Measurements from ENCODE around the gene ATP7B. TPM values are rescaled to one million over a fixed set of nuclear protein-coding genes. Genes with fewer than 3 reads are reported as not detected.

ATP7B gene
- total RNA-seq, 1 donor from 2014 or later, result 59.4 TPM

GRCh38 chr13:51976423-51976822 lies 34.8 kb downstream of the ATP7B start:
- no peaks in the 10 kb centered on the region for H3K9me3 Mint-ChIP-seq (ENCODE audit: low read depth)
- H3K4me3 Mint-ChIP-seq (ENCODE audit: low read depth), result no peak overlapping the region
- no peaks in the 10 kb centered on the region for H3K27me3 Mint-ChIP-seq
- TF ChIP-seq, protein P1, sequence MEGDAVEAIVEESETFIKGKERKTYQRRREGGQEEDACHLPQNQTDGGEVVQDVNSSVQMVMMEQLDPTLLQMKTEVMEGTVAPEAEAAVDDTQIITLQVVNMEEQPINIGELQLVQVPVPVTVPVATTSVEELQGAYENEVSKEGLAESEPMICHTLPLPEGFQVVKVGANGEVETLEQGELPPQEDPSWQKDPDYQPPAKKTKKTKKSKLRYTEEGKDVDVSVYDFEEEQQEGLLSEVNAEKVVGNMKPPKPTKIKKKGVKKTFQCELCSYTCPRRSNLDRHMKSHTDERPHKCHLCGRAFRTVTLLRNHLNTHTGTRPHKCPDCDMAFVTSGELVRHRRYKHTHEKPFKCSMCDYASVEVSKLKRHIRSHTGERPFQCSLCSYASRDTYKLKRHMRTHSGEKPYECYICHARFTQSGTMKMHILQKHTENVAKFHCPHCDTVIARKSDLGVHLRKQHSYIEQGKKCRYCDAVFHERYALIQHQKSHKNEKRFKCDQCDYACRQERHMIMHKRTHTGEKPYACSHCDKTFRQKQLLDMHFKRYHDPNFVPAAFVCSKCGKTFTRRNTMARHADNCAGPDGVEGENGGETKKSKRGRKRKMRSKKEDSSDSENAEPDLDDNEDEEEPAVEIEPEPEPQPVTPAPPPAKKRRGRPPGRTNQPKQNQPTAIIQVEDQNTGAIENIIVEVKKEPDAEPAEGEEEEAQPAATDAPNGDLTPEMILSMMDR (IDR thresholded peaks at IDR 0.05; ENCODE audit: unreplicated experiment), result no peak
- peaks cover 30% of the 10 kb centered on the region for H3K4me1 Mint-ChIP-seq (ENCODE audit: low read depth)
- H3K36me3 Mint-ChIP-seq (ENCODE audit: insufficient read depth), result peaks cover 16% of the 10 kb centered on the region
- no peak overlapping the region for H3K27ac Mint-ChIP-seq
- DNase-seq (ENCODE audit: low spot score, unreplicated experiment), result no peak

- no peaks in the 10 kb centered on the region for H3K9me3 Mint-ChIP-seq (ENCODE audit: low read depth)
- H3K27me3 Mint-ChIP-seq, result no peaks in the 10 kb centered on the region
- peaks cover 27% of the 10 kb centered on the region for H3K4me1 Mint-ChIP-seq (ENCODE audit: low read depth)
- TF ChIP-seq, protein P1 (IDR thresholded peaks at IDR 0.05; ENCODE audit: unreplicated experiment), result no peak
- no peak overlapping the region for H3K4me3 Mint-ChIP-seq (ENCODE audit: low read depth)
- H3K27ac Mint-ChIP-seq, result no peak overlapping the region
- no peak for DNase-seq (ENCODE audit: low spot score, unreplicated experiment)
- H3K36me3 Mint-ChIP-seq (ENCODE audit: insufficient read depth), result peaks cover 18% of the 10 kb centered on the region
Observed at GRCh38 chr13:51974482-51974881, 36.8 kb downstream of the ATP7B start.

DNA sequence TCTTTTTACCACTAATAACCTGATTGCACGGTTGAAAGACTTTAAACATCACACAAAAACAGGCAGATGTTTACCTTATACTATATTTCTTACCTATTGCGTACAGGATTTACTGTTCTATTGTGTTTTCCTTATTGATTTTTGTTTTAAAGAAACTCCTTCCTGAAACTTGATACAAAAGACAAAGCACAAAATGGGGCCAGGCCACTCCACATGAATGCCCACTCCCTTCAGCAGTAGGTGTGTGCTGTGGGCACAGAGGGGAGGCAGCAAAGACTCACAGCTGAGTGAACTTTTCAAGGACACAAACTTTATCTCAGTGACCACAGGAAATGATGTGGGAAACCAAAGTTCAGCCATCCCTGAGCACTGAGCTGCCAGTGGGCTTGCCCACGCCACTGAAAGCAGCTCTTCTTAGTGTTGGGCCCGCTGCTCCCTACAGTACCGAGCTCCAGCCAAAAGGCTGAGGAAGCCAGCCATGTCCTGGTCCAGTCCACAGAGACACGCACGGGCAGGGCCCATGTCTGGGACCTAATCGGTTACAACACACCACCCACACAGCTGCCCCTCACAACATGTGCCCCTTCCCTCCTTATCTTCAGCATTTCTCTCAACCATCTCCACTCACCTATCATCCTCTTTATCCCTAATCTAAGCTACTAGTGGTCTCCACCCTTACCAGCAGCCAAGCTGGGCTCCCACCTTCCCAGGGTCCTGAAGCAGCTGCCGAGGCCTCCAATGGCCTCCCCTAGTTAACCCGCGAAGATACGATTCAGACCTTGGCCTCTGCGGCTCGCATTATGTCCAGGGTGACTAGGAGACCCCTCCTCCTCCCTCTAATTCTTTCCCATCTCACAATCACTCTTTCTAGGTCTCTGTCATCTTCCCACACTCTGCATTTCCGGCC lies 39.5 kb downstream of the ATP7B start:
- Mint-ChIP-seq H3K4me3 (ENCODE audit: low read depth) (no peak overlapping the region), H3K4me1 (ENCODE audit: low read depth) (peaks cover 28% of the 10 kb centered on the region), H3K27me3 (no peaks in the 10 kb centered on the region), H3K9me3 (ENCODE audit: low read depth) (no peaks in the 10 kb centered on the region), H3K36me3 (ENCODE audit: insufficient read depth) (peaks cover 26% of the 10 kb centered on the region), H3K27ac (peak overlapping the region; percentile 90)
- no peak for DNase-seq (ENCODE audit: low spot score, unreplicated experiment)
- TF ChIP-seq, protein P1 (IDR thresholded peaks at IDR 0.05; ENCODE audit: unreplicated experiment), result no peak

- peaks cover 32% of the 10 kb centered on the region for H3K36me3 Mint-ChIP-seq (ENCODE audit: insufficient read depth)
- H3K27me3 Mint-ChIP-seq, result no peaks in the 10 kb centered on the region
- no peaks in the 10 kb centered on the region for H3K9me3 Mint-ChIP-seq (ENCODE audit: low read depth)
- no peak overlapping the region for H3K4me3 Mint-ChIP-seq (ENCODE audit: low read depth)
- H3K27ac Mint-ChIP-seq, result no peak overlapping the region
- TF ChIP-seq, protein P1 (IDR thresholded peaks at IDR 0.05; ENCODE audit: unreplicated experiment), result no peak
- no peak for DNase-seq (ENCODE audit: low spot score, unreplicated experiment)
- peaks cover 28% of the 10 kb centered on the region for H3K4me1 Mint-ChIP-seq (ENCODE audit: low read depth)
Observed at GRCh38 chr13:51970349-51970748, 40.9 kb downstream of the ATP7B start.

GRCh38 chr13:51967482-51968446 lies 43.5 kb downstream of the ATP7B start:
- Mint-ChIP-seq H3K27ac (peak overlapping the region; percentile 14), H3K4me1 (ENCODE audit: low read depth) (peaks cover 28% of the 10 kb centered on the region), H3K4me3 (ENCODE audit: low read depth) (no peak overlapping the region), H3K27me3 (no peaks in the 10 kb centered on the region), H3K36me3 (ENCODE audit: insufficient read depth) (peaks cover 23% of the 10 kb centered on the region), H3K9me3 (ENCODE audit: low read depth) (no peaks in the 10 kb centered on the region)
- DNase-seq (ENCODE audit: low spot score, unreplicated experiment), result no peak
- TF ChIP-seq, protein P1 (IDR thresholded peaks at IDR 0.05; ENCODE audit: unreplicated experiment), result no peak
